Measurements from ENCODE around the gene AHNAK. TPM values are rescaled to one million over a fixed set of nuclear protein-coding genes. Genes with fewer than 3 reads are reported as not detected.

The AHNAK gene
- polyA plus RNA-seq, 2 of the 4 experiments (the other 2 are of a cell fraction), result 43.3 to 82.0 TPM

DNA sequence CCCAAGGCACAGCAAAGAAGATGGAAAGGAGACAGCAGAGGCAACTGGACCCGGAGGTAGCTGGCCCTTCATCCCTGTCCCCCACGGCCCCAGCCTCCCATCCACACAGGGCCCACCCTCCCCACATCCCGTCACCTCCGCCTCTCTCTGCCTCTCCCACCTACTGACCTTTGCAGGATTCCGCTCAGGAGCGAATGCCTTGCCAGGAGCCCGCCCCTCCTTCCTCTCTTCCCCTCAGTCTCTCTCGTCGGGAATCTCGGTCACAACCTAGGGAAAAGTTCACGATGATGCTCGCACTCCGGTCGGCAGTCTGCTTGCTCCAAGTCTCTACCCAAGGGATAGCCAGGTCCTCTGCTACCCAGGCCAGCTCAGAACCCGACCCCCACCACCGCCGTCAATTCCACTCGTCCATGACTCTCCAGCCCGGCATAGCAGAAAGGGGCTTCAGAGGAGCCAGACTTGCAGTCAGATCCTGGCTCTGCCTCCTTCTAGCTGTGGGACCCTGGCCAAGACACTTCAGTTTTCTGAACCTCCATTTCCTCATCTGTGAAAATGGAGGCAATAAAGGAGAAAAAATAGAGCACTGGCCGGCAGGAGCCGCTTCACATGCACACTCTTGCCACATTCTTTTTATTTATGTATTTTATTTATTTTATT lies 10.2 kb downstream of the AHNAK start:
- ATAC-seq (no peak), DNase-seq (ENCODE audit: low read depth in 1 of 2, low spot score in 1 of 2) (no peak), FAIRE-seq (no peak)
- 91% methylated on average over 21 of the region's 21 CpGs for WGBS (ENCODE audit: missing lambda C conversion rate)
- TF ChIP-seq EP300 (IDR thresholded peaks at IDR 0.05), result no peak
- no peak for TF ChIP-seq HDAC2 (IDR thresholded peaks at IDR 0.05)
- TF ChIP-seq RNF2 (IDR thresholded peaks at IDR 0.05; ENCODE audit: borderline replicate concordance, low read depth), result no peak
- TF ChIP-seq KDM5A (IDR thresholded peaks at IDR 0.05), result no peak
- TF ChIP-seq CBX2 (IDR thresholded peaks at IDR 0.05; ENCODE audit: borderline replicate concordance, low read depth), result no peak
- no peak for TF ChIP-seq FOXS1 (CRISPR knock-in tag; IDR thresholded peaks at IDR 0.05)
- TF ChIP-seq, protein P1, sequence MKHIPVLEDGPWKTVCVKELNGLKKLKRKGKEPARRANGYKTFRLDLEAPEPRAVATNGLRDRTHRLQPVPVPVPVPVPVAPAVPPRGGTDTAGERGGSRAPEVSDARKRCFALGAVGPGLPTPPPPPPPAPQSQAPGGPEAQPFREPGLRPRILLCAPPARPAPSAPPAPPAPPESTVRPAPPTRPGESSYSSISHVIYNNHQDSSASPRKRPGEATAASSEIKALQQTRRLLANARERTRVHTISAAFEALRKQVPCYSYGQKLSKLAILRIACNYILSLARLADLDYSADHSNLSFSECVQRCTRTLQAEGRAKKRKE (CRISPR knock-in tag; IDR thresholded peaks at IDR 0.05; ENCODE audit: low read depth), result no peak
- TF ChIP-seq FOSL2 (IDR thresholded peaks at IDR 0.05), result no peak
- no peak for TF ChIP-seq FOSL2 (CRISPR knock-in tag; IDR thresholded peaks at IDR 0.05)
- TF ChIP-seq, protein P2, sequence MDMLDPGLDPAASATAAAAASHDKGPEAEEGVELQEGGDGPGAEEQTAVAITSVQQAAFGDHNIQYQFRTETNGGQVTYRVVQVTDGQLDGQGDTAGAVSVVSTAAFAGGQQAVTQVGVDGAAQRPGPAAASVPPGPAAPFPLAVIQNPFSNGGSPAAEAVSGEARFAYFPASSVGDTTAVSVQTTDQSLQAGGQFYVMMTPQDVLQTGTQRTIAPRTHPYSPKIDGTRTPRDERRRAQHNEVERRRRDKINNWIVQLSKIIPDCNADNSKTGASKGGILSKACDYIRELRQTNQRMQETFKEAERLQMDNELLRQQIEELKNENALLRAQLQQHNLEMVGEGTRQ (IDR thresholded peaks at IDR 0.05), result no peak
- TF ChIP-seq GATA3 (IDR thresholded peaks at IDR 0.05; ENCODE audit: borderline replicate concordance), result no peak
- TF ChIP-seq EHF (CRISPR knock-in tag; IDR thresholded peaks at IDR 0.05), result no peak
- no peak for TF ChIP-seq ZFP36 (IDR thresholded peaks at IDR 0.05; ENCODE audit: borderline replicate concordance, partially characterized antibody)
- TF ChIP-seq, protein P3, sequence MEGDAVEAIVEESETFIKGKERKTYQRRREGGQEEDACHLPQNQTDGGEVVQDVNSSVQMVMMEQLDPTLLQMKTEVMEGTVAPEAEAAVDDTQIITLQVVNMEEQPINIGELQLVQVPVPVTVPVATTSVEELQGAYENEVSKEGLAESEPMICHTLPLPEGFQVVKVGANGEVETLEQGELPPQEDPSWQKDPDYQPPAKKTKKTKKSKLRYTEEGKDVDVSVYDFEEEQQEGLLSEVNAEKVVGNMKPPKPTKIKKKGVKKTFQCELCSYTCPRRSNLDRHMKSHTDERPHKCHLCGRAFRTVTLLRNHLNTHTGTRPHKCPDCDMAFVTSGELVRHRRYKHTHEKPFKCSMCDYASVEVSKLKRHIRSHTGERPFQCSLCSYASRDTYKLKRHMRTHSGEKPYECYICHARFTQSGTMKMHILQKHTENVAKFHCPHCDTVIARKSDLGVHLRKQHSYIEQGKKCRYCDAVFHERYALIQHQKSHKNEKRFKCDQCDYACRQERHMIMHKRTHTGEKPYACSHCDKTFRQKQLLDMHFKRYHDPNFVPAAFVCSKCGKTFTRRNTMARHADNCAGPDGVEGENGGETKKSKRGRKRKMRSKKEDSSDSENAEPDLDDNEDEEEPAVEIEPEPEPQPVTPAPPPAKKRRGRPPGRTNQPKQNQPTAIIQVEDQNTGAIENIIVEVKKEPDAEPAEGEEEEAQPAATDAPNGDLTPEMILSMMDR (IDR thresholded peaks at IDR 0.05), result no peak
- Histone ChIP-seq H3K27ac (peak overlapping the region in 1 of 2 experiments; percentile 1; a peak in 2 of 6 replicates), H3K4me1 (peaks cover 44% of the 10 kb centered on the region), H3K4me2 (no peak overlapping the region), H3K9me3 (0 out of 3 replicates have a peak, but pooled peaks cover 2% of the 10 kb centered on the region), H3K4me3 (no peak overlapping the region)
- POLR2A ChIA-PET, result no interaction called here
- CTCF ChIA-PET, result interaction anchor here (0.9 to 14.5 kb wide), 6 partner anchors 8 to 143 kb away, joined by 3 to 322 read pairs (median 105); partner anchors contain the start of gene SCGB1A1

DNA sequence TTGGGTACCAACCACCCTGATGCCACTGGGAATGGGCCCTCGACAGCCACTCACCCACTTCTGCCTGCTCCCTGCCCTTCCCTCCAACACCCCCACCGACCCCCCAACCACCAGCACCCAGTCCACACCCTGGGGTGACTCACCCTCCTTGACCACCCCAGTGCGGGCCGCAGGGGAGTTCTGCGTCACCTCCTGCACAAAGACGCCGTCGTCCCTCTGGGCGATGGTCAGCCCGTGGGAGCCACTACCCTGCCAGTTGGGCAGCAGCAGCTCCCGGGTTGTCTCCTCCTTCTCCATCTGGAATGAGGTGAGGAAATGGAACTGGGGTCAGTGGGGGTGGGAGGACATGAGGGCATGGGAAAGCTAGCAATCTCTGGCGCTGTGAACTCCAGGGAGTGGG lies 10.8 kb downstream of the AHNAK start:
- FAIRE-seq, result no peak
- TF ChIP-seq RCOR1 (IDR thresholded peaks at IDR 0.05; ENCODE audit: low read depth, low read length), result no peak
- TF ChIP-seq HEYL (CRISPR knock-in tag; IDR thresholded peaks at IDR 0.05), result no peak
- no peak for TF ChIP-seq TP53 (CRISPR knock-in tag; IDR thresholded peaks at IDR 0.05)
- TF ChIP-seq, protein P4, sequence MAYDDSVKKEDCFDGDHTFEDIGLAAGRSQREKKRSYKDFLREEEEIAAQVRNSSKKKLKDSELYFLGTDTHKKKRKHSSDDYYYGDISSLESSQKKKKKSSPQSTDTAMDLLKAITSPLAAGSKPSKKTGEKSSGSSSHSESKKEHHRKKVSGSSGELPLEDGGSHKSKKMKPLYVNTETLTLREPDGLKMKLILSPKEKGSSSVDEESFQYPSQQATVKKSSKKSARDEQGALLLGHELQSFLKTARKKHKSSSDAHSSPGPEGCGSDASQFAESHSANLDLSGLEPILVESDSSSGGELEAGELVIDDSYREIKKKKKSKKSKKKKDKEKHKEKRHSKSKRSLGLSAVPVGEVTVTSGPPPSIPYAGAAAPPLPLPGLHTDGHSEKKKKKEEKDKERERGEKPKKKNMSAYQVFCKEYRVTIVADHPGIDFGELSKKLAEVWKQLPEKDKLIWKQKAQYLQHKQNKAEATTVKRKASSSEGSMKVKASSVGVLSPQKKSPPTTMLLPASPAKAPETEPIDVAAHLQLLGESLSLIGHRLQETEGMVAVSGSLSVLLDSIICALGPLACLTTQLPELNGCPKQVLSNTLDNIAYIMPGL (CRISPR knock-in tag; IDR thresholded peaks at IDR 0.05; ENCODE audit: borderline replicate concordance), result no peak
- no peak for TF ChIP-seq CEBPB (IDR thresholded peaks at IDR 0.05)
- no peak for TF ChIP-seq NR3C1 (IDR thresholded peaks at IDR 0.05)
- TF ChIP-seq ESRRA (IDR thresholded peaks at IDR 0.05; ENCODE audit: borderline replicate concordance, low read length), result no peak
- TF ChIP-seq MAFK (IDR thresholded peaks at IDR 0.05; ENCODE audit: partially characterized antibody), result no peak
- TF ChIP-seq RFX5 (IDR thresholded peaks at IDR 0.05), result no peak
- TF ChIP-seq SREBF2 (IDR thresholded peaks at IDR 0.05), result no peak
- TF ChIP-seq FOXS1 (CRISPR knock-in tag; IDR thresholded peaks at IDR 0.05), result no peak
- TF ChIP-seq MAZ (IDR thresholded peaks at IDR 0.05; ENCODE audit: borderline replicate concordance, low read depth, low read length), result no peak
- TF ChIP-seq, protein P3 (IDR thresholded peaks at IDR 0.05), result no peak
- 0 out of 6 replicates have a peak overlapping the region, but pooled peaks of 1 of the 2 experiments have one; percentile 10 for H3K27ac ChIP-seq
- POLR2A ChIA-PET, result no interaction called here
- H3K9me3 ChIP-seq, result 0 out of 3 replicates have a peak, but pooled peaks cover 2% of the 10 kb centered on the region
- H3K4me2 ChIP-seq, result no peak overlapping the region
- H3K4me3 ChIP-seq, result no peak overlapping the region
- CTCF ChIA-PET, result interaction anchor here (0.6 to 14.5 kb wide), 9 partner anchors 9 to 154 kb away, joined by 3 to 322 read pairs (median 8); partner anchors contain the start of gene SCGB1A1
- DNase-seq (ENCODE audit: low read depth in 1 of 2, low spot score in 1 of 2), result no peak
- 87% methylated on average over 2 of the region's 12 CpGs for WGBS (ENCODE audit: missing lambda C conversion rate)
- ATAC-seq, result no peak
- H3K4me1 ChIP-seq, result peaks cover 38% of the 10 kb centered on the region

Data from A549 (cell line).